Calu3 (cell line): ENCODE data around the gene PIK3R6. TPM values are rescaled to one million over a fixed set of nuclear protein-coding genes. Genes with fewer than 3 reads are reported as not detected.

Experiments
- BruUV-seq: library from RNA; stranded (reverse); fragments of 400-500 nt; replicated peaks from 2 replicates; lab custom pipeline; 2021; lab: Mats Ljungman, UMichigan
- CTCF ChIA-PET: fragments of 300-600 bp; sonication (Branson Sonifier 250); formaldehyde crosslinking; loops from one replicate; lab custom pipeline; 2022; ENCODE audit warnings: antibody characterized with exemption; lab: Charles Lee
- DNase-seq: peaks from one replicate; pipeline ENCODE4 v3.0.0; 2022
- H3K27ac Mint-ChIP-seq: one replicate; pipeline ENCODE4 v1.8.0; 2022; ENCODE audit warnings: mixed read lengths; ENCODE audit not compliant: unreplicated experiment
- H3K27me3 Mint-ChIP-seq: one replicate; pipeline ENCODE4 v1.8.0; 2022; ENCODE audit warnings: mixed read lengths; ENCODE audit not compliant: unreplicated experiment
- H3K36me3 Mint-ChIP-seq: one replicate; pipeline ENCODE4 v1.8.0; 2022; ENCODE audit warnings: mild to moderate bottlenecking, moderate library complexity, mixed read lengths; ENCODE audit not compliant: insufficient read depth, unreplicated experiment
- H3K4me1 Mint-ChIP-seq: one replicate; pipeline ENCODE4 v1.8.0; 2022; ENCODE audit warnings: mild to moderate bottlenecking, low read depth, mixed read lengths; ENCODE audit not compliant: unreplicated experiment
- H3K4me3 Mint-ChIP-seq: one replicate; pipeline ENCODE4 v1.8.0; 2022; ENCODE audit warnings: mild to moderate bottlenecking, low read depth, moderate library complexity, mixed read lengths; ENCODE audit not compliant: unreplicated experiment
- H3K9me3 Mint-ChIP-seq: one replicate; pipeline ENCODE4 v1.8.0; 2022; ENCODE audit warnings: low read depth, mixed read lengths; ENCODE audit not compliant: unreplicated experiment
- intact Hi-C: fragments of 100-400 bp; cut with micrococcal nuclease; formaldehyde crosslinking; loops from one replicate; pipeline ENCODE4 v1.10.0; 2022; ENCODE audit not compliant: unreplicated experiment
- total RNA-seq: library from RNA; stranded (reverse); gene quantifications from 2 replicates; pipeline ENCODE4 v1.2.3, GENCODE V29; 2022
- TF ChIP-seq, protein P1 (sequence below): fragments of 200-600 bp; IDR thresholded peaks from one replicate; pipeline ENCODE4 v1.8.0; 2022; ENCODE audit warnings: antibody characterized with exemption; ENCODE audit not compliant: unreplicated experiment

The PIK3R6 gene
- total RNA-seq, 1 experiment from 2014 or later: not detected

DNA sequence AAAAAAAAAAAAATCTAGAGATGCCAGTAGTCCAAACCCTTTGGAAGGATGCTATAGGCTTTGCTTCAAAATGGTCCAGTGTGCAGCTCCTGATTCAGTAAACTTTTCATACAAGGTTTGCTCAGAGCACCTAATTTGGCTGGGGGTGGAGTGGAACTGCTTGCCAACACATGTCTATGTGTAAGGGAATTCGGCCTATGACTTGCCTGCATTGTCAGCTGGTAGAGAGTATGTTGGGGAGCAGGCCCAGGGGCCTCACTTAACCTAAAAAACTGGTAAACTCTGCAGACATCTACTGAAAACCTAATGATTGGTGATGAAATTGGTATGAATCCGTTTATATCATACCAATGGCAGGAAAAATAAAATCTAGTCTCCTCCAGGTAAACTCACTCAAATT is 66.8 kb downstream of the PIK3R6 start:
- CTCF ChIA-PET: no interaction called here
- Mint-ChIP-seq H3K36me3 (no peaks in the 10 kb centered on the region), H3K4me1 (no peaks in the 10 kb centered on the region), H3K4me3 (no peak overlapping the region), H3K27ac (no peak overlapping the region), H3K9me3 (no peaks in the 10 kb centered on the region), H3K27me3 (no peaks in the 10 kb centered on the region)
- intact Hi-C loops: no loop called here
- TF ChIP-seq, protein P1, sequence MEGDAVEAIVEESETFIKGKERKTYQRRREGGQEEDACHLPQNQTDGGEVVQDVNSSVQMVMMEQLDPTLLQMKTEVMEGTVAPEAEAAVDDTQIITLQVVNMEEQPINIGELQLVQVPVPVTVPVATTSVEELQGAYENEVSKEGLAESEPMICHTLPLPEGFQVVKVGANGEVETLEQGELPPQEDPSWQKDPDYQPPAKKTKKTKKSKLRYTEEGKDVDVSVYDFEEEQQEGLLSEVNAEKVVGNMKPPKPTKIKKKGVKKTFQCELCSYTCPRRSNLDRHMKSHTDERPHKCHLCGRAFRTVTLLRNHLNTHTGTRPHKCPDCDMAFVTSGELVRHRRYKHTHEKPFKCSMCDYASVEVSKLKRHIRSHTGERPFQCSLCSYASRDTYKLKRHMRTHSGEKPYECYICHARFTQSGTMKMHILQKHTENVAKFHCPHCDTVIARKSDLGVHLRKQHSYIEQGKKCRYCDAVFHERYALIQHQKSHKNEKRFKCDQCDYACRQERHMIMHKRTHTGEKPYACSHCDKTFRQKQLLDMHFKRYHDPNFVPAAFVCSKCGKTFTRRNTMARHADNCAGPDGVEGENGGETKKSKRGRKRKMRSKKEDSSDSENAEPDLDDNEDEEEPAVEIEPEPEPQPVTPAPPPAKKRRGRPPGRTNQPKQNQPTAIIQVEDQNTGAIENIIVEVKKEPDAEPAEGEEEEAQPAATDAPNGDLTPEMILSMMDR: no peak
- BruUV-seq: no TSS peak
- no peak for DNase-seq

DNA sequence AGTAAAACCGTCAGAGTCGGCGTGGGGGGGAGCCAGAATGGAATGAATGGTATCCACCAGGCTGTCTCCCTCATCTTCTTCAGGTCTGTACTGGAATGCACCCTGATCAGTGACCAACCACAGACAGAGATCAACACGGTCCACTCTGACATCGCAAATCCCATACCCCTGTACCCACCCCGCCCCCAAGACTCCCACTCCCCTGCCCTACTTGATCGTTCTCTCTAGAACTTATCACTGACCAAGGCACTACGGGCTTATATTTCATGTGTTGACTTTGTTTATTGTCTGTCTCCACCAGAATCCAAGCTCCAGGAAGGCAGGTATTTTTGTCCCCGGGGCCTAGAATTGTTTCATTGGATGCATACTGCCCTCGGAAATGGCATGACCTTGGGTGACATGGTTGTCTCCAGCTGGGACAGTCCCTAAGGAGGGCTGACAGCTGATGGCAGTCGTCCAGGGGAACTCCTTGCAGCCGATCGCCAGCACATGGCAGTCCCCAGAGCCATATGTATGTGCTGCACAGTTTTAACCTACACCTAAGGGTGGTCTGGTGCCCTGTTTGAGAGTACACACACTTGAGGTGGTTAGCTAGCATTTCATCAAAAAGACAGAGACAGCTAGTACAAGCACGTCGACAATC is 67.8 kb downstream of the PIK3R6 start:
- Mint-ChIP-seq H3K4me1 (no peaks in the 10 kb centered on the region), H3K36me3 (no peaks in the 10 kb centered on the region), H3K27me3 (no peaks in the 10 kb centered on the region), H3K4me3 (peak overlapping the region; percentile 43), H3K9me3 (no peaks in the 10 kb centered on the region), H3K27ac (no peak overlapping the region)
- CTCF ChIA-PET: interaction anchor here (0.6 to 1.0 kb wide), 4 partner anchors 95 to 1075 kb away, joined by 3 to 10 read pairs (median 6); no protein-coding TSS in a partner anchor
- intact Hi-C loops: loop anchor here (2.0 kb wide), 1 partner anchor 95 kb away; no protein-coding TSS in a partner anchor
- TF ChIP-seq, protein P1: no peak
- no peak for DNase-seq
- no TSS peak for BruUV-seq

- TF ChIP-seq, protein P1: no peak
- CTCF ChIA-PET: interaction anchor here (0.6 to 1.0 kb wide), 3 partner anchors 96 to 1075 kb away, joined by 3 to 10 read pairs (median 6); no protein-coding TSS in a partner anchor
- no peaks in the 10 kb centered on the region for H3K9me3 Mint-ChIP-seq
- no peaks in the 10 kb centered on the region for H3K27me3 Mint-ChIP-seq
- H3K4me3 Mint-ChIP-seq: peak within 1 kb of the TSS; percentile 43
- DNase-seq: peak; percentile 63
- intact Hi-C loops: loop anchor here (2.0 kb wide), 1 partner anchor 96 kb away; no protein-coding TSS in a partner anchor
- no peaks in the 10 kb centered on the region for H3K4me1 Mint-ChIP-seq
- H3K36me3 Mint-ChIP-seq: no peaks in the 10 kb centered on the region
- BruUV-seq: no TSS peak
- H3K27ac Mint-ChIP-seq: no peak within 1 kb of the TSS
Observed at GRCh38 chr17:8798846-8799569, 68.5 kb downstream of the PIK3R6 start, which contains the start of gene MFSD6L. Gene MFSD6L (minus strand): TSS chr17:8799365. CDS start chr17:8799120, 245 bp downstream.

DNA sequence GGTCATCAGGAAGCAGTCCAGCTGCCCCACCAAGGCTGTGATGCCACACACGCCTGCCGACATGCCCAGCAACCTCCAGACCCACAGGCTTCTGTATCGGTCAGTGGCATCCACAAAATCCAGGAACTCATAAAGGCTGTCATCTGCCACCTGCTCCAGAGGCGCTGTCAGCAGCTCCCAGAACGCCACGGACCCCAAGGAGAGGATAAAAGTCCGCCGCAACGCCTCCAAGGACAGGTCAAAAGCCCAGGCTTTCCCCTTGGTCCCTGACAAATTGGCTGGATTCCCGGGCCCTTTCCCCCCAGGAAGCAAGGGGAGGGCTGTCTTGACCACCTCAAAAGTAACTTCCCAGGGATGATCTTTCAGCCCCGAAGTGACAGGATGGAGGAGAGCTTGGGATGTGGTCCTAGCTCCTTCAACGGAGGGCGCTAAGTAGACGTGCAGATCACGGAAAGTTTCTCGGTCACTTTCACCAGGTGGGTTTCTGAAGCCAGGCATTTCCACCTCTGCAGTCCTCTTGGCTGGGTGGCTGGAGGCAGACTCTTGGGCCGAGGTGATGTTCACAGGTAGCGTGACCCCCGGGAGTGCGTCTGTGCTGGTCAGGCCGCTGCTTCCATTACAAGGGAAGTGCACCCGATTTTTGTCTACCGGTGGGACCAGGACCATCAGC is 69.2 kb downstream of the PIK3R6 start:
- Mint-ChIP-seq H3K9me3 (no peaks in the 10 kb centered on the region), H3K27ac (no peak overlapping the region), H3K27me3 (no peaks in the 10 kb centered on the region), H3K36me3 (no peaks in the 10 kb centered on the region), H3K4me3 (no peak overlapping the region), H3K4me1 (no peaks in the 10 kb centered on the region)
- TF ChIP-seq, protein P1: no peak
- no peak for DNase-seq
- BruUV-seq: no TSS peak
- CTCF ChIA-PET: no interaction called here
- intact Hi-C loops: loop anchor here (2.0 kb wide), 1 partner anchor 96 kb away; no protein-coding TSS in a partner anchor
